Activated T-helper 17 cell treated with anti-CD3 and anti-CD28 coated beads, Interleukin-2, amount 50 U/mL, for 72 hours (primary cell): ENCODE results near the gene RFX2. TPM values are rescaled to one million over a fixed set of nuclear protein-coding genes. Genes with fewer than 3 reads are reported as not detected.

Experiments used
- ATAC-seq: fragments of 150-1000 bp; cut with Tn5 transposase; replicated peaks from 2 replicates; pipeline ENCODE4 v1.10.0; 2021; ENCODE audit warnings: mild to moderate bottlenecking, moderate library complexity
- H3K27ac Mint-ChIP-seq: one replicate; pipeline ENCODE4 v1.8.0; 2022; ENCODE audit warnings: mixed read lengths
- H3K27me3 Mint-ChIP-seq: one replicate; pipeline ENCODE4 v1.8.0; 2022; ENCODE audit warnings: mixed read lengths
- H3K36me3 Mint-ChIP-seq: one replicate; pipeline ENCODE4 v1.8.0; 2022; ENCODE audit warnings: low read depth, mild to moderate bottlenecking, mixed read lengths
- H3K4me1 Mint-ChIP-seq: one replicate; pipeline ENCODE4 v1.8.0; 2022; ENCODE audit warnings: mixed read lengths
- H3K4me3 Mint-ChIP-seq: one replicate; pipeline ENCODE4 v1.8.0; 2022; ENCODE audit warnings: mild to moderate bottlenecking, mixed read lengths
- H3K9me3 Mint-ChIP-seq: one replicate; pipeline ENCODE4 v1.8.0; 2022; ENCODE audit warnings: mixed read lengths
- total RNA-seq, 2 donors: library from RNA; stranded (reverse); gene quantifications; one replicate each; pipeline ENCODE4 v1.2.3, GENCODE V29; 2022

RFX2 gene
- total RNA-seq, 2 donors from 2014 or later, result 9.7 to 20.7 TPM

- ATAC-seq, result no peak
- H3K9me3 Mint-ChIP-seq, result no peaks in the 10 kb centered on the region
- H3K4me3 Mint-ChIP-seq, result no peak overlapping the region
- no peaks in the 10 kb centered on the region for H3K27me3 Mint-ChIP-seq
- H3K27ac Mint-ChIP-seq, result no peak overlapping the region
- H3K36me3 Mint-ChIP-seq, result peaks cover 15% of the 10 kb centered on the region
- H3K4me1 Mint-ChIP-seq, result no peaks in the 10 kb centered on the region
These were observed 112.9 kb downstream of the RFX2 start for GRCh38 chr19:5997371-5997770.

GRCh38 chr19:5996623-5997320, 113.5 kb downstream of the RFX2 start:
- ATAC-seq, result no peak
- H3K4me3 Mint-ChIP-seq, result no peak overlapping the region
- H3K27ac Mint-ChIP-seq, result no peak overlapping the region
- no peaks in the 10 kb centered on the region for H3K9me3 Mint-ChIP-seq
- peaks cover 15% of the 10 kb centered on the region for H3K36me3 Mint-ChIP-seq
- no peaks in the 10 kb centered on the region for H3K4me1 Mint-ChIP-seq
- H3K27me3 Mint-ChIP-seq, result no peaks in the 10 kb centered on the region

- Mint-ChIP-seq H3K9me3 (no peaks in the 10 kb centered on the region), H3K27me3 (no peaks in the 10 kb centered on the region), H3K4me3 (no peak overlapping the region), H3K27ac (no peak overlapping the region), H3K4me1 (no peaks in the 10 kb centered on the region), H3K36me3 (peaks cover 13% of the 10 kb centered on the region)
- ATAC-seq, result no peak
These were observed 114.2 kb downstream of the RFX2 start for GRCh38 chr19:5996102-5996501.

- no peak overlapping the region for H3K27ac Mint-ChIP-seq
- no peaks in the 10 kb centered on the region for H3K4me1 Mint-ChIP-seq
- peaks cover 8% of the 10 kb centered on the region for H3K36me3 Mint-ChIP-seq
- no peaks in the 10 kb centered on the region for H3K27me3 Mint-ChIP-seq
- H3K4me3 Mint-ChIP-seq, result no peak overlapping the region
- no peak for ATAC-seq
- no peaks in the 10 kb centered on the region for H3K9me3 Mint-ChIP-seq
These were observed 114.7 kb downstream of the RFX2 start for GRCh38 chr19:5995606-5996005.

- Mint-ChIP-seq H3K4me1 (no peaks in the 10 kb centered on the region), H3K9me3 (no peaks in the 10 kb centered on the region), H3K4me3 (no peak overlapping the region), H3K27ac (no peak overlapping the region), H3K36me3 (peaks cover 4% of the 10 kb centered on the region), H3K27me3 (no peaks in the 10 kb centered on the region)
- ATAC-seq, result no peak
These were observed 115.7 kb downstream of the RFX2 start for GRCh38 chr19:5994405-5995165.

- Mint-ChIP-seq H3K4me3 (no peak overlapping the region), H3K27ac (no peak overlapping the region)
These were observed 116.5 kb downstream of the RFX2 start for GRCh38 chr19:5993648-5994358.

GRCh38 chr19:5993201-5993600, 117.1 kb downstream of the RFX2 start:
- no peak for ATAC-seq
- Mint-ChIP-seq H3K4me3 (no peak overlapping the region), H3K27ac (no peak overlapping the region), H3K4me1 (no peaks in the 10 kb centered on the region), H3K36me3 (no peaks in the 10 kb centered on the region), H3K9me3 (no peaks in the 10 kb centered on the region), H3K27me3 (no peaks in the 10 kb centered on the region)

More at GRCh38 chr19:5993648-5994358, 116.5 kb downstream of the RFX2 start:
- no peaks in the 10 kb centered on the region for H3K36me3 Mint-ChIP-seq
- no peak for ATAC-seq
- no peaks in the 10 kb centered on the region for H3K4me1 Mint-ChIP-seq
- H3K9me3 Mint-ChIP-seq, result no peaks in the 10 kb centered on the region
- H3K27me3 Mint-ChIP-seq, result no peaks in the 10 kb centered on the region

GRCh38 chr19:5992756-5993155, 117.5 kb downstream of the RFX2 start:
- Mint-ChIP-seq H3K27ac (no peak overlapping the region), H3K9me3 (no peaks in the 10 kb centered on the region), H3K4me3 (no peak overlapping the region), H3K4me1 (no peaks in the 10 kb centered on the region), H3K36me3 (no peaks in the 10 kb centered on the region), H3K27me3 (no peaks in the 10 kb centered on the region)
- ATAC-seq, result no peak

GRCh38 chr19:5991244-5991838, 119.0 kb downstream of the RFX2 start:
- H3K4me1 Mint-ChIP-seq, result peaks cover 7% of the 10 kb centered on the region
- no peak overlapping the region for H3K4me3 Mint-ChIP-seq
- no peaks in the 10 kb centered on the region for H3K9me3 Mint-ChIP-seq
- no peak overlapping the region for H3K27ac Mint-ChIP-seq
- H3K27me3 Mint-ChIP-seq, result no peaks in the 10 kb centered on the region
- H3K36me3 Mint-ChIP-seq, result no peaks in the 10 kb centered on the region
- no peak for ATAC-seq

- no peaks in the 10 kb centered on the region for H3K9me3 Mint-ChIP-seq
- no peak overlapping the region for H3K27ac Mint-ChIP-seq
- H3K4me3 Mint-ChIP-seq, result no peak overlapping the region
- peaks cover 7% of the 10 kb centered on the region for H3K4me1 Mint-ChIP-seq
- ATAC-seq, result no peak
- no peaks in the 10 kb centered on the region for H3K27me3 Mint-ChIP-seq
- H3K36me3 Mint-ChIP-seq, result no peaks in the 10 kb centered on the region
These were observed 120.0 kb downstream of the RFX2 start for GRCh38 chr19:5990289-5990797.

- no peaks in the 10 kb centered on the region for H3K9me3 Mint-ChIP-seq
- no peaks in the 10 kb centered on the region for H3K27me3 Mint-ChIP-seq
- no peaks in the 10 kb centered on the region for H3K36me3 Mint-ChIP-seq
- ATAC-seq, result no peak
- peak overlapping the region; percentile 21 for H3K27ac Mint-ChIP-seq
- no peak overlapping the region for H3K4me3 Mint-ChIP-seq
- peaks cover 7% of the 10 kb centered on the region for H3K4me1 Mint-ChIP-seq
These were observed 120.8 kb downstream of the RFX2 start for GRCh38 chr19:5989388-5990074.

GRCh38 chr19:5988517-5989387, 121.5 kb downstream of the RFX2 start:
- Mint-ChIP-seq H3K27ac (peak overlapping the region; percentile 21), H3K4me3 (peak overlapping the region; percentile 76), H3K36me3 (no peaks in the 10 kb centered on the region)

GRCh38 chr19:5987077-5987818, 123.1 kb downstream of the RFX2 start:
- H3K4me3 Mint-ChIP-seq, result peak overlapping the region; percentile 76
- H3K4me1 Mint-ChIP-seq, result peaks cover 7% of the 10 kb centered on the region
- ATAC-seq, result peak; percentile 63
- no peaks in the 10 kb centered on the region for H3K9me3 Mint-ChIP-seq
- peak overlapping the region; percentile 79 for H3K27ac Mint-ChIP-seq
- H3K27me3 Mint-ChIP-seq, result no peaks in the 10 kb centered on the region
- no peaks in the 10 kb centered on the region for H3K36me3 Mint-ChIP-seq

More at GRCh38 chr19:5988517-5989387, 121.5 kb downstream of the RFX2 start:
- ATAC-seq, result no peak
- H3K27me3 Mint-ChIP-seq, result no peaks in the 10 kb centered on the region
- H3K9me3 Mint-ChIP-seq, result no peaks in the 10 kb centered on the region
- H3K4me1 Mint-ChIP-seq, result peaks cover 7% of the 10 kb centered on the region
